SU-DHL-6 (cell line): ENCODE data around the gene KRT9.

Source experiments
- H2AFZ ChIP-seq: fragments of 200-600 bp; sonication (generic); 2 replicates; pipeline ENCODE4 v1.6.1; 2014; ENCODE audit warnings: low read depth, mild to moderate bottlenecking, moderate library complexity, mixed read lengths, antibody characterized with exemption, low read length; ENCODE audit not compliant: severe bottlenecking
- H3F3A ChIP-seq: fragments of 200-600 bp; shearing (Covaris generic); 2 replicates; pipeline ENCODE4 v1.6.0; 2016; ENCODE audit warnings: antibody characterized with exemption, mild to moderate bottlenecking; ENCODE audit not compliant: insufficient read depth
- H3K27ac ChIP-seq: fragments of 200-600 bp; sonication (generic); 2 replicates; pipeline ENCODE4 v1.5.1; 2016; ENCODE audit warnings: low read depth, mild to moderate bottlenecking, low read length, moderate library complexity, mixed read lengths
- H3K27me3 ChIP-seq: fragments of 200-600 bp; sonication (generic), shearing (Covaris generic); 2 replicates; pipeline ENCODE4 v1.6.0; 2014; ENCODE audit warnings: mild to moderate bottlenecking, low read length
- H3K36me3 ChIP-seq: fragments of 200-600 bp; sonication (generic); 2 replicates; pipeline ENCODE4 v1.6.1; 2014; ENCODE audit warnings: mild to moderate bottlenecking, low read length, mixed read lengths
- H3K4me2 ChIP-seq: fragments of 300-600, 200-600 bp; shearing (Covaris generic), sonication (generic); 2 replicates; pipeline ENCODE4 v1.6.0; 2014; ENCODE audit warnings: low read length, low read depth, mild to moderate bottlenecking; ENCODE audit not compliant: poor library complexity, severe bottlenecking
- H3K4me3 ChIP-seq: fragments of 200-600 bp; sonication (generic); 2 replicates; pipeline ENCODE4 v1.5.1; 2014; ENCODE audit warnings: antibody characterized with exemption, low read length, mild to moderate bottlenecking, mixed read lengths; ENCODE audit not compliant: insufficient read depth, poor library complexity, severe bottlenecking
- H3K79me2 ChIP-seq: fragments of 200-600 bp; sonication (generic); 2 replicates; pipeline ENCODE4 v1.6.1; 2014; ENCODE audit warnings: mild to moderate bottlenecking, low read length, moderate library complexity; ENCODE audit not compliant: insufficient read depth
- H3K9ac ChIP-seq: fragments of 200-600 bp; sonication (generic); 2 replicates; pipeline ENCODE4 v1.7.0; 2014; ENCODE audit warnings: mild to moderate bottlenecking, low read length
- H3K9me2 ChIP-seq: fragments of 200-600 bp; sonication (generic); replicated peaks from 2 replicates; pipeline ENCODE4 v1.6.1; 2014; ENCODE audit warnings: low read length; ENCODE audit not compliant: insufficient read depth
- H3K9me3 ChIP-seq: fragments of 200-600 bp; sonication (generic); 2 replicates; pipeline ENCODE4 v1.6.1; 2014; ENCODE audit warnings: low read length, mixed read lengths; ENCODE audit not compliant: insufficient read depth
- H4K20me1 ChIP-seq: fragments of 200-600 bp; sonication (generic); 2 replicates; pipeline ENCODE4 v1.6.1; 2014; ENCODE audit warnings: low read depth, mild to moderate bottlenecking, antibody characterized with exemption, low read length, moderate library complexity, mixed read lengths
- CTCF ChIP-seq: fragments of 200-600 bp; sonication (generic); IDR thresholded peaks from one replicate; pipeline ENCODE4 v1.5.1; 2017; ENCODE audit warnings: antibody characterized with exemption, mild to moderate bottlenecking, low read length, moderate library complexity; ENCODE audit not compliant: insufficient read depth, poor library complexity, severe bottlenecking
- EZH2phosphoT487 ChIP-seq: fragments of 200-600 bp; sonication (generic), shearing (Covaris generic); conservative IDR thresholded peaks from 2 replicates; pipeline ENCODE4 v1.6.1; 2018; ENCODE audit warnings: mild to moderate bottlenecking, antibody characterized with exemption, low read length, moderate library complexity, mixed read lengths

Gene KRT9

GRCh38 chr17:41549596-41550039 is 22.2 kb downstream of the KRT9 start:
- no peaks in the 10 kb centered on the region for H3K9me2 ChIP-seq
- no peaks in the 10 kb centered on the region for H3K36me3 ChIP-seq
- H3K27me3 ChIP-seq: no peaks in the 10 kb centered on the region
- H3K79me2 ChIP-seq: no peaks in the 10 kb centered on the region
- H3K4me3 ChIP-seq: no peak overlapping the region
- TF ChIP-seq EZH2phosphoT487 (no peak), CTCF (no peak)
- H3K4me2 ChIP-seq: no peak overlapping the region
- H3K27ac ChIP-seq: no peak overlapping the region
- H3K9ac ChIP-seq: no peak overlapping the region
- H3F3A ChIP-seq: no peaks in the 10 kb centered on the region
- no peaks in the 10 kb centered on the region for H4K20me1 ChIP-seq
- H3K9me3 ChIP-seq: no peaks in the 10 kb centered on the region
- no peak overlapping the region for H2AFZ ChIP-seq

DNA sequence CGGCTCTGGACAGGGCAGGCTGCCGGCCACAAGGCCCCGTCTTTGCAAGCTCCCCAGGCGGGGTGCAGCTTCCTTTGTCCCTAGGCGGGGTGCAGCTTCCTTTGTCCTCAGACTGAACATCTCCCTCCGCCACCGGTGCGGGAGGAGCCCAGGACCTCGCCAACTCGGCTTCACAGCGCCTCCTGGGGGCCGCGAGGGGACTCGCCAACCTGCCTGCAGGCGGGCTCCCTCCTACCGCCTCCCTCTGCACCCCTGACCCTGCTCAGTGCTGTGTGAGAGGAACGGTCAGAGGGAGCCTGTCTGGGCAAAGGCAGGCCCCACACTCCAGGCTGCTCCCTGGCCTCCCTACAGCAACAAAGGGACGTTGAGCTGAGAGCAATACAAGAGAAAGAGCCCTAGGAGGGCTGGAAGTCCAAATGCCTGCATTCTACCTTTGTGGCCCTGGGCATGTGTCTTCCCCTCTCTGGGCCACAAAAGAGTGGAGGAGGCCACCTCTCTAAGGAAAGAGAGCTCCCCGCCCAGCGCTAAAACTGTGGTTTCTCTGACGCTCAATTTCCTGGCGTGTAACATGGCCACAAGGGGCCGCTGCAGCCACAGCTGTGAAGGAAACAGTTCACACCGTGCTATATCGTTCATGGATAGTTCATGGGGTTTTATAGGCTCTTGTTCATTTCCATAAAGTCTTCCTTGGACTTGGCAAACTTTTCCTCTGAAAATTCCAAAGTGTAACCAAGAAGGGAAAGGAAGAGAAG is 22.8 kb downstream of the KRT9 start:
- TF ChIP-seq CTCF (peak; percentile 98), EZH2phosphoT487 (no peak)
- Histone ChIP-seq H3K79me2 (no peaks in the 10 kb centered on the region), H4K20me1 (no peaks in the 10 kb centered on the region), H3F3A (no peaks in the 10 kb centered on the region), H3K27ac (no peak overlapping the region), H3K4me2 (no peak overlapping the region), H3K4me3 (no peak overlapping the region), H3K36me3 (no peaks in the 10 kb centered on the region), H3K9me2 (no peaks in the 10 kb centered on the region), H3K27me3 (no peaks in the 10 kb centered on the region), H2AFZ (no peak overlapping the region), H3K9me3 (no peaks in the 10 kb centered on the region), H3K9ac (no peak overlapping the region)

GRCh38 chr17:41547921-41548843 is 23.7 kb downstream of the KRT9 start:
- TF ChIP-seq CTCF (no peak), EZH2phosphoT487 (no peak)
- Histone ChIP-seq H3K4me3 (no peak overlapping the region), H3K27ac (no peak overlapping the region), H3K9me3 (no peaks in the 10 kb centered on the region), H3K36me3 (no peaks in the 10 kb centered on the region), H2AFZ (no peak overlapping the region), H3K27me3 (no peaks in the 10 kb centered on the region), H3F3A (no peaks in the 10 kb centered on the region), H3K9me2 (no peaks in the 10 kb centered on the region), H4K20me1 (no peaks in the 10 kb centered on the region), H3K9ac (no peak overlapping the region), H3K79me2 (no peaks in the 10 kb centered on the region), H3K4me2 (no peak overlapping the region)
